H54 (cell line): ENCODE data around the gene PPP2R2D.

Experiments used
- DNase-seq: peaks from one replicate; pipeline ENCODE4 v3.0.0; 2011; ENCODE audit warnings: low spot score, mixed read lengths; ENCODE audit not compliant: insufficient read length
- FAIRE-seq: peaks from 3 replicates; lab custom pipeline; 2011; peaks lifted over from hg19 to GRCh38; lab: Jason Lieb, UNC
- POLR2A ChIP-seq: IDR thresholded peaks from 2 replicates; pipeline ENCODE4 v1.6.1; 2011; ENCODE audit warnings: low read depth, mild to moderate bottlenecking, low read length

The PPP2R2D gene

GRCh38 chr10:131920151-131920550 is 19.3 kb downstream of the PPP2R2D start:
- TF ChIP-seq POLR2A = no peak
- FAIRE-seq (no peak), DNase-seq (no peak)

GRCh38 chr10:131920693-131921092 is 19.9 kb downstream of the PPP2R2D start:
- no peak for TF ChIP-seq POLR2A
- FAIRE-seq (no peak), DNase-seq (no peak)

GRCh38 chr10:131921184-131921583 is 20.4 kb downstream of the PPP2R2D start:
- DNase-seq = no peak
- no peak for TF ChIP-seq POLR2A

DNA sequence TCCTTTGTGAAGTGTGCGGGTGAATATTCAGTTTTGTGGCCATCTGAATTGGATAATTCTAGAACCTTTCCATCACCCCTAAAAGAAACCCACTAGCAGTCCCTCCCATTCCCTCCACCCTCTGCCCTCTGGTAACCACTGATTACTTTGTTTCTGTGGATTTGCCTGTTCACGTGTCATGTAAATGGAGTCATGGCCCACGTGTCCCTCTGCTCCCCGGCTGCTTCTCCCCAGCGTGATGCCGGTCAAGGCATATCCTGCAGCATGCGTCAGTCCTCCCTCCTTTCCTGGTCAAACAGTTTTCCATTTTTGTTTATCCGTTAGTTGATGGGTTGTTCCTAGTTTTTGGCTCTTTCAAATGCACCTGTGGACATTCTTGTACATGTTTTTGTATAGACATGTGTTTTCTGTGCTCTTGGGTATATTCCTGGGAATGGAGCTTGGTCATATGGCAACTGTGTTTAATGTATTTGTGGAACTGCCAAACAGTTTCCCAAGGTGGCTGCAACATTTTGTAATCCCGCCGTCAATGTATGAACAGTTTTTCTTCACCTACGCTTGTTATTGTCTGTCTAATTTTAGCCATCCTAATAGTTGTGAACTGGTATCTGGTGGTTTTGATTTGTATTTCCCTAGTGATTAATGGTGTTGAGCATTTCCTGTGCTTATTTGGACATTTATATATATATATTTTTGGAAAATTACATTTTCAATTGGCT is 22.4 kb downstream of the PPP2R2D start:
- DNase-seq (no peak), FAIRE-seq (no peak)
- TF ChIP-seq POLR2A = no peak

More at GRCh38 chr10:131921184-131921583, 20.4 kb downstream of the PPP2R2D start:
- FAIRE-seq = no peak

DNA sequence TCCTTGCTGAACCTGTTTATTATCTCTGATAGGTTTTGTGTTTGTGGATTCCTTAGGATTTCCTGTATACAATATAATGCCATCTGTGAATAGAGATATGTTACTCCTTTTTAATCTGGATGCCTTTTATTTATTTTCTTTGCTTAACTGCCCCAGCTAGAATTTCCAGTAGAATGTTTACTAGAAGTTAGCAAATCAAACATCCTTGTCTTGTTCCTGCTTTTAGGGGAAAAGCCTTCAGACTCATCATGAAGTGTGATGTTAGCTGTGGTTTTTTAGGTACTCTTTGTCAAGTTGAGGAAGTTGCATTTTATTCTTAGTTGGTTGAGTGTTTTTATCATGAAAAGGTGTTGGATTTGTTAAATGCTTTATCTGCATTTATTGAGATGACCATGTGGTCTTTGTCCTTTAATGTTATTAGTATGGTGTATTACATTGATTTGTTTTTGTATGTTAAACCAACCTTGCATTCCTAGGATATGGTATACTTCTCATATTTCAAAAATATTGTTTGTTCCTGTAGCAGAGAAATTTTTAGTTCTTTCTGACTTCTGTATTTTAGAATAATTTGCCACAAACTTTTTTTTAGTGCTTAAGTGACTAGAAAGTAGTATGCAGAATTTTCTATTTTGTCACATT is 24.3 kb downstream of the PPP2R2D start:
- no peak for TF ChIP-seq POLR2A
- FAIRE-seq = no peak

DNA sequence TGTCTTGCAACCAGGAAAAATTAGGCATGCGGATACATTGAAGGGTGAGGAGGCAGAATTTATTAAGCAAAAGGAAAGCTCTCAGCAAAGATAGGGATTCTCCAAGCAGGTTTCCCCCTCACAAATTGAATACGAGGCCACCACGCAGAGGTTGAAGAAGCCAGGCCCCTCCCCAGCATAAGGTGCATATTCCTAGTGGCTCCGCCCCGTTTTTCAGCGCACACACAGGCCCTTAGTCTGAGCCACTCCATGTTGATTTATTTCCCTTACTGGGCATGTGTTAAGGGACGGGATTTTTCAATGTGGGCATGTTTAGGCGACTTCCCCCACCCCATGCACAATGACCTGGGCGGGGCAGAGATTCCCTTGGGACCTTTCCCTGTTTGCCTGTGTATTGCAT is 24.9 kb downstream of the PPP2R2D start:
- DNase-seq = no peak
- FAIRE-seq = no peak
- TF ChIP-seq POLR2A = no peak

More for the DNA sequence above, 24.3 kb downstream of the PPP2R2D start:
- DNase-seq = no peak

GRCh38 chr10:131926253-131926652 is 25.4 kb downstream of the PPP2R2D start:
- no peak for FAIRE-seq
- no peak for DNase-seq
- TF ChIP-seq POLR2A = no peak

- TF ChIP-seq POLR2A = no peak
- FAIRE-seq = no peak
- DNase-seq = no peak
Measured at GRCh38 chr10:131926743-131927595, 26.2 kb downstream of the PPP2R2D start.

GRCh38 chr10:131928248-131929095 is 27.7 kb downstream of the PPP2R2D start:
- no peak for DNase-seq
- FAIRE-seq = no peak
- TF ChIP-seq POLR2A = no peak

DNA sequence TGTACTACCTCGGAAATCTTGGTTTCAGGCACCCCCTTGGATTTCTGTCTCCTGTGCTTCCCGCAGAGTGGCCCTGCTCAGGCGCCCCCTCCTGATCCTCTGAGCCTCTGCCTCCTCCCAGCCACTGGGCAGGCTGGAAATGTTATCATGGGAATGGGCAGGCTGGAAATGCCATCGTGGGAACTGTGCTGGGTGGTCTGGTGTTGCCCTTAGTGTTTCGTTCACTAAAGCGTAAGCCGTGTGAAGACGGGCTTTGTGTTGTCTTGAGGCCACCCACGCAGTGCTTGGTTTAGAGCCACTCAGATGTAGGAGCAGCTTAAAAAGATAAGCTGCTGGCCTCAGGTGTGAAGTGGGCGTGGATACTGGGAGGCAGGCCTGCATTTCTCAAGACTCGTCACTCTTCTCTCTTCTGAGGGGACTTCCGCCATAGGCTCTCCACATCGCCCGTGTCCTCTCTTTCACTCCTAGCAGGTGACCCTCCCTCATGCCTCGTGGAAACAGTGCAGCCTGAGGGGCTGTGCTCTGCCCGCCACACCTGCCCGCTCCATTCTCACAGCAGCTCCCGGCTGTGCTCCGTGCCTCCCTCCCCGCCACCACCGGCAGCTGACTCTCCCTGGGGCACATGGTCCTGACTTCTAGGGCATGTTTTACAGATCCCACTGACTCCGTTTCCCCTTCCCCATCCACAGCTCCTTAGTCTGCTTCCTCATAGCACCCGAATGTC is 28.5 kb downstream of the PPP2R2D start:
- no peak for DNase-seq
- no peak for TF ChIP-seq POLR2A
- no peak for FAIRE-seq

GRCh38 chr10:131930150-131930549 is 29.3 kb downstream of the PPP2R2D start:
- FAIRE-seq = no peak
- no peak for TF ChIP-seq POLR2A
- no peak for DNase-seq

- no peak for TF ChIP-seq POLR2A
- FAIRE-seq (no peak), DNase-seq (no peak)
Measured at GRCh38 chr10:131930586-131931330, 29.9 kb downstream of the PPP2R2D start.
